Measurements from ENCODE around the gene POLR2J.
"Not testable (repeated sequence)": the region's sequence is repeated elsewhere in the genome, so short reads cannot be mapped to it uniquely, and the experiment has no call there.

Gene POLR2J

GRCh38 chr7:102466097-102466496, 12.6 kb downstream of the POLR2J start:
- DNase-seq (ENCODE audit: low read depth, low spot score), result no peak

DNA sequence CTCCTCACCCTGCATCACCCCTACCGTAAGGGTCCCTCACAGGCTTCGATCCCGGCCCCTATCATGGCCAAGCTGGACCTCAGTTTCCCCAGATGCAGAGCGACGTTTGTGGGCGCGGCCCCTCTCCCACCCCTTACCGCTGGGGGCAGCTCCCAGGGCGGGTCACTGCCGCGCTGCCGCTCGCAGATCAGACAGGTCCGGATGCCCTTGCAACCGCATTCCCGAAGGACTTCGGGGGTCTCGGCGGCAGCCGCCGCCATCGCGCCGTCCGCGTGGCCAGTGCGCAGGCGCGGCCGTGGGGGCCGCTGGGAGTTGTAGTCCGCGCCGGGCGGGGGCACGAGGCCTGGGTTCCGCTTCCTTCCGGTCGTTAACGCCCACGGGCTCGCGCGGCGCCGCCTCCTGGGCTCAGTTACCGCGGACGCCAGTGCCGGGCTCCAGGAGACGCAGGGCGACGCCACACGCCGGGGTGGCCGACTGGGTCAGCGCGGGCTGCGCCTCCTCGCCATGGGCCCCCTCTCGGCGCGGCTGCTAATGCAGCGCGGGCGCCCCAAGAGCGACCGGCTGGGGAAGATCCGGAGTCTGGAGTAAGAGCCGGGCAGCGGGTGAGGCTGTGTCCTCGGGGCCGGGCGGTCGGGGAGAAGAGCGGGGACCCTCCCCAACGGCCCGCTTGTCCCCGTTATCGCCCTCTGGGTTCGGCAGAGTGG, 14.0 kb downstream of the POLR2J start, which contains the start of the genes ALKBH4 and LRWD1:
TSS of gene ALKBH4 (minus strand) at position 287 of the 704 bp plus-strand sequence. CDS start at position 260, 27 bp downstream.
TSS of gene LRWD1 (plus strand) at position 408 of the 704 bp plus-strand sequence. CDS start at position 505, 97 bp downstream.
- no peak for DNase-seq (ENCODE audit: low read depth, low spot score)

- no peak for DNase-seq (ENCODE audit: low read depth, low spot score)
These were observed 14.7 kb downstream of the POLR2J start for GRCh38 chr7:102463841-102464576.

- DNase-seq (ENCODE audit: low read depth, low spot score), result no peak
These were observed 18.3 kb downstream of the POLR2J start for GRCh38 chr7:102460467-102460866.

DNA sequence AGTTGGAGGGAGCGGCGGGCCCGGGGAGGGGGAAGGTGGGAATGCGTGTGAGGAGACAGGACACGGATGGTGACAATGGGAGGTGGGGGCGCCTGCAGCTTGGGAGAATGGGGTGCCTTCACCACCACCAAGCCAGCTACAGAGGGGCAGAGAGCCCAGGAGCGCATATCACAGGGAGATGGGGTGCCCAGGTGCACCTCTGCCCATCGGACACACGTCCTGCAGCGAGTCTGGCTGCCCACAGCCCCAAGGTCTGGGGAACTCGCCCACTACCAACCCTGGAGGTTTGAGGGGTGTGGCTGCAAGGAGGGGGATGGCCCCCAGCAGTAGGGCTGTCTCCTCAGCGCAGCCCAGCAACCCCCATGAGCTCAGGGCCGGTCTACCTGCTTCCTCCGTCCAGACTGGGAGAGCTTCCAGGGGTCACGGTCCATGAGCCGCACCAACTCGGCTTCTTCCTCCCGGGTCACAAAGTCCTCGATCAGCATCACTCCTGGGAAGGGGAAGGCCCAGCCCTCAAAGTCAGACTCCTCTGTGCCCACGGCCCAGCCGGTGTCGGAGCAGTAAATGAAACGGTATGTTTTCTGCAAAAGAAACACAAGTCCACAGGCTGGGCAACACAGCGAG, 19.4 kb downstream of the POLR2J start:
- DNase-seq (ENCODE audit: low read depth, low spot score), result no peak

DNA sequence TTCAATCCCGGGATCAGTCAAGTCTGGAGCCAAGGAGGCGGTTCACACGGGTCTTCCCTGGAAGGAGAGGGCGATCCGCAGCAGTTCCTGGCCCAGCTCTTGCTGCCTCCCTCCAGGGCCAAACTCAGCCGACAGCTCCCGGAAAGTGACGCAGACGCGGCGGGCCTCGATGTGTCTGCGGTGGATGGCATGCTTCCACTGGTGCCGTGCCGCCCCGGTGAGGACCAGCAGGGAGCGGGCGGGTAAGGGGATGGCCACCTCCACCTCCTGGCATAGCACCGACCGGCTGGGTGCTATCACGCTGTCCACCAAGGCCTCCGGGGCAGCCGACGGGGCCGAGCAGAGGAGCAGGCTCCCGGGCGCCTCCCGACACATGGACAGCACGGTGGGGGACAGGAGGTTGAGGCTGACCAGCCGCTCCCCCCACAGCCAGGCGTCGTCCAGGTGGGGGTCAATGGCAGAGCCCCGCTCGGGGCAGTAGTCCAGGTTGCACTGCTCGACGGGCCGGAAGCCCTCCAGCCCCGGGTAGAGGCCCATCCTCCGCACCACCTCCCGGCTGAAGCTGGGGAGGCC, 21.3 kb downstream of the POLR2J start:
- no peak for DNase-seq (ENCODE audit: low read depth, low spot score)

DNA sequence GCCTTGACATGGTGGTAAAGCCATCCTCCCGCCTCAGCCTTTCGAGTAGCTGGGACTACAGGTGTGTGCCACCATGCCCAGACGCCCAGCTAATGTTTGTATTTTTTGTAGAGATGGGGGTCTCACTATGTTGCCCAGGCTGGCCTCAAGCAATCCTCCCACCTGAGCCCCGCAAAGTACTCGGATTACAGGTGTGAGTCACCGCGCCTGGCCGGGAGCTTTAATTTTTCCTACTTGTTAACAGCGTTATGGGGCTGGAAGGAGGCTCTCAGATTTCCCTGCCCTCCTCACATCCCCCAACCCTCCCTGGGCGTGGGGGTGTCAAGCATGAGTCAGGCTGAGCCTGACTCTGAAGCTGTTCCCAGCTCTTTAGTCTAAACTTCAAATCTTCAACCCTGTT, 22.4 kb downstream of the POLR2J start:
- no peak for DNase-seq (ENCODE audit: low read depth, low spot score)

DNA sequence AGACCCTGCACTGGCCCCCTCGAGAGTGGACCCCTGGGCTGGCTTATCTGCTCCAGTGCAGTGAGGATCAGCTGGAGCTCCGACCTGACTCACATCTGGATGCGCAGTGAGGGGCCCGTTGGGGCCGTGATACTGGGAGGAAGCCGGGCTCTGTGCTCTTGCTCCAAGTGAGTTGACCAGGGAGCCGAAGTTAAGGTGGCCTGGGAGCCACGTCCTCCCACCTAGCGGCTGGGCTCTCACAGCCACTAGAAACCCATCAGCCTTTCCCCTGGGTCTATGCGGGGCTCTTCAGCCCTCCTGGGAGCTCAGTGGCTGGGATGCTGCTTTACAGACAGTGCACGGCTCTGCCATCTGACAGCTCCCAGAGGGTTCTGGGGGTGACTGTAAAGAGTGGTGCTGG, 23.1 kb downstream of the POLR2J start:
- no peak for DNase-seq (ENCODE audit: low read depth, low spot score)

DNA sequence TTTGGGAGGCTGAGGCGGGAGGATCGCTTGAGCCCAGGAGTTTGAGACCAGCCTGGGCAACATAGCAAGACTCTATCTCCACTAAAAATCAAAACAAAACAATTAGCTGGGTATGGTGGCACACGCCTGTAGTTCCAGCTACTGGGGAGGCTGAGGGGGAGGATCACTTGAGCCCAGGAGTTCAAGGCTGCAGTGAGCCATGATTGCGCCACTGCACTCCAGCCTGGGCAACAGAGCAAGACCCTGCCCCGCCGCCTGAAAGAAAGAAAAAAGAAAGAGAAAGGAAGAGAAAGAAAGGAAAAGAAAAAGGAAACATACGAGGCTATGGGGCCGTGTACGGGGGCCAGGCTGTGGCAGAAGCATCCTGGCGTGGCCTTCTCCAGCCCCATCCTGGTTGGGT, 23.8 kb downstream of the POLR2J start:
- DNase-seq (ENCODE audit: low read depth, low spot score), result not testable (repeated sequence)

DNA sequence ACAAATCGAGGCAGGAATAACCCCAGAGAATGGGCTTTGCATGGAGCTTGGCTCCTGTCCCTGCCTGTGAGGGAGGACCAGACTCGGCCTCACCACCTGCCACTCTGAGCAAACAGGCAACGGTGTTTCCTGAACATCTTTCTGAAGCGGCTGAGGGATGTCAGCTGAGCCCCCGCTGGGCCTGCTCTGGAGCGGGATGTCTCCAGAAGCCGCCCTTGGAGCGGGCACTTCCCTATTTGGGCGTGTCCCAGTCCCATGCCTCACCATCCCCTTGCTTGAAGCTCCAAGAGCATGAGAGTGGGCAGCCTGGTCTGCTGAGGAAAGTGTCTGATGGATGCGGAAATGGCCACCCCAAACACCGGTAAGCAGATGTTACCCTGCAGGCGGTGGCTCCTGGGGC, 24.3 kb downstream of the POLR2J start:
- DNase-seq (ENCODE audit: low read depth, low spot score), result no peak

DNA sequence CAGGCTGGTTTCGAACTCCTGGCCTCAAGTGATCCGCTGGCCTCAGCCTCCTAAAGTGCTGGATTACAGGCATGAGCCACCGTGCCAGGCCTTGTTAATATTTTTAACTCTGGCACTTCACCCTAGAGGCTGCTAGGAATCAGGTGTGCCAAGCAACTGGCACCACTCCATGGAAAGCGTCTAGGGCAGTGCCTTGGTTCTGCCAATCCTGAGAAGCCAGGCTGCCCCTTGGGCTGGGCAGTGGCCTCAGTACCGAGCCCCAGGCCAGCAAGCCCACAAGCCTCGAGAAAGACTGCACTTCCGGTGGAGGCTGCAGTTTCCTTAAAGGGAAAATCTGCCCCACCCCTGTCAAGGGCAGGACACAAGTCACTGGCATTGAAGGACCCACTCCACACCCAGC, 25.4 kb downstream of the POLR2J start:
- DNase-seq (ENCODE audit: low read depth, low spot score), result no peak

- no peak for DNase-seq (ENCODE audit: low read depth, low spot score)
These were observed 26.3 kb downstream of the POLR2J start for GRCh38 chr7:102452451-102452850.

- DNase-seq (ENCODE audit: low read depth, low spot score), result no peak
These were observed 27.2 kb downstream of the POLR2J start for GRCh38 chr7:102451371-102452054.

DNA sequence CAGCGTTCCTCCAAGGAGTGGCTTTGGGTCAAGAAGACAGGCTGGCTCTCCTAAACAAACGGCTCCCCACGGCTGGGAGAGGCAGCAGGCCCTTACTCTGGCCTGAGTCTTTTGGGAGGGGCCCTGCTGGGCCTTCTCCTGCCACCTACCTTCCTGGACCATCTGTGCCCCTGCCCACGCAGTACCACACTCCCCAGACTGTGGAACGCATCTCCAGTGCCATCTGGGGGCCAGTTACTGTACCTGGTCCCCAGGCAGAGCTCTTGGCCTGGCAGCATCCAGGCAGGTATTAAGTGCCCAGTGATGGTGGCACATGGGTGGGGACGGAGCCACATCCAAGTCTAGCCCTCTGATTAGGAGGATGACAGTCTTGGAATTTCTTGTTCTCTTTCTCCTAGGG, 28.5 kb downstream of the POLR2J start:
- DNase-seq (ENCODE audit: low read depth, low spot score), result no peak

DNA sequence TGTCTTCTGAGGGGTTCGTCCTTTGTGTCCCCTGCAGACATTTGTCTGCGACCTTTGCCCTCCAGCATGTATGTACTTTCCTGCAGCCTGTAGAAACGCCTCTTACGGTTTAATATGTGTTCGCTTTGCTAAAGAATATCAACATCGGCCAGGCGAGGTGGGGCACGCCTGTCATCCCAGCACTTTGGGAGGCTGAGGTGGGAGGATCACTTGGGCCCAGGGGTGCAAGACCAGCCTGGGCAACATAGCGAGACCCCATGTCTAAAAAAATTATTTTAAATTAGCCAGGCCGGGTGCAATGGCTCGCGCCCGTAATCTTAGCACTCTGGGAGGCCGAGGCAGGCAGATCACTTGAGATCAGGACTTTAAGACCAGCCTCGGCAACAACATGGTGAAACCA, 29.6 kb downstream of the POLR2J start:
- DNase-seq (ENCODE audit: low read depth, low spot score), result no peak

GRCh38 chr7:102447311-102447710, 31.4 kb downstream of the POLR2J start:
- DNase-seq (ENCODE audit: low read depth, low spot score), result no peak

GRCh38 chr7:102446387-102447156, 32.1 kb downstream of the POLR2J start:
- no peak for DNase-seq (ENCODE audit: low read depth, low spot score)

GRCh38 chr7:102445674-102446071, 33.0 kb downstream of the POLR2J start:
- DNase-seq (ENCODE audit: low read depth, low spot score), result no peak

GRCh38 chr7:102444961-102445673, 33.6 kb downstream of the POLR2J start:
- no peak for DNase-seq (ENCODE audit: low read depth, low spot score)
